Aorta (tissue), 5 donors: ENCODE data around the gene MUSK. TPM values are rescaled to one million over a fixed set of nuclear protein-coding genes. Genes with fewer than 3 reads are reported as not detected.

Experiments
- ATAC-seq: fragments of 200-7000 bp; cut with Tn5 transposase; one replicate; pipeline ENCODE4 v1.9.1; 2022; ENCODE audit warnings: moderate library complexity; ENCODE audit not compliant: low FRiP score
- DNase-seq, 2 donors: peaks; one replicate each; pipeline ENCODE4 v3.0.0-alpha.2; 2020
- H3K27ac ChIP-seq, 2 donors: one replicate each; pipeline ENCODE4 v1.5.1; 2013; ENCODE audit warnings: low read length in 2 of 2, mild to moderate bottlenecking in 2 of 2, moderate library complexity in 2 of 2, control low read depth in 1 of 2, inconsistent platforms in 1 of 2, low read depth in 1 of 2
- H3K27me3 ChIP-seq, 2 donors: one replicate each; pipeline ENCODE4 v1.6.1; 2013; ENCODE audit warnings: control low read depth in 1 of 2, low read length in 1 of 2, mild to moderate bottlenecking in 1 of 2, moderate library complexity in 1 of 2; ENCODE audit not compliant: insufficient read depth in 2 of 2, control insufficient read depth in 1 of 2
- H3K36me3 ChIP-seq, 2 donors: one replicate each; pipeline ENCODE4 v1.6.1; 2013; ENCODE audit warnings: control low read depth in 1 of 2, low read length in 1 of 2, mild to moderate bottlenecking in 1 of 2; ENCODE audit not compliant: insufficient read depth in 2 of 2, control insufficient read depth in 1 of 2
- H3K4me1 ChIP-seq, 2 donors: one replicate each; pipeline ENCODE4 v1.6.1; 2013; ENCODE audit warnings: low read length in 2 of 2, control low read depth in 1 of 2, mild to moderate bottlenecking in 1 of 2, moderate library complexity in 1 of 2; ENCODE audit not compliant: insufficient read depth in 2 of 2, control insufficient read depth in 1 of 2
- H3K4me3 ChIP-seq, 2 donors: one replicate each; pipeline ENCODE4 v1.5.1; 2013; ENCODE audit warnings: low read length in 2 of 2, control low read depth in 1 of 2, mild to moderate bottlenecking in 1 of 2
- H3K9me3 ChIP-seq: one replicate; pipeline ENCODE4 v1.6.1; 2013; ENCODE audit warnings: mild to moderate bottlenecking, low read length; ENCODE audit not compliant: control insufficient read depth
- WGBS, 2 donors: extraction: QIAGEN DNeasy Blood & Tissue Kit; methylation state at CpG; one replicate each; pipeline ENCODE4 v1.1.7; 2013; 5-methylcytosine and 5-hydroxymethylcytosine counted together
- intact Hi-C, 2 donors: fragments of 100-400 bp; cut with DNase I; formaldehyde crosslinking; loops; one replicate each; pipeline versions ENCODE4 v1.14.2 to v1.15.0; 2022
- polyA plus RNA-seq, 2 donors: library from polyadenylated mRNA; stranded (reverse); fragments of 200-250 nt; gene quantifications; one replicate each; pipeline ENCODE4 v1.2.3, GENCODE V29; 2013
- total RNA-seq, 2 donors: library from RNA; stranded (reverse); fragmentation: NEBNext Ultra II Directional; extraction: Animal tissue kit (Norgen Biotek cat#: 25700); gene quantifications; one replicate each; pipeline ENCODE4 v1.2.1, GENCODE V29; 2021
- donor health status: healthy with polysubstance abuse.
- donor health status: Bipolar disorder and iron deficiency.
- donor health status: DM: no; HTN: no; CAD: no.
- donor health status: DM: no; HTN: no; CAD: no.
- donor health status: DM: yes; HTN: yes; CAD: no.

The MUSK gene
- total and polyA plus RNA-seq, 4 donors: 0.31 to 1.7 (median 1.6) TPM; not detected in 1

DNA sequence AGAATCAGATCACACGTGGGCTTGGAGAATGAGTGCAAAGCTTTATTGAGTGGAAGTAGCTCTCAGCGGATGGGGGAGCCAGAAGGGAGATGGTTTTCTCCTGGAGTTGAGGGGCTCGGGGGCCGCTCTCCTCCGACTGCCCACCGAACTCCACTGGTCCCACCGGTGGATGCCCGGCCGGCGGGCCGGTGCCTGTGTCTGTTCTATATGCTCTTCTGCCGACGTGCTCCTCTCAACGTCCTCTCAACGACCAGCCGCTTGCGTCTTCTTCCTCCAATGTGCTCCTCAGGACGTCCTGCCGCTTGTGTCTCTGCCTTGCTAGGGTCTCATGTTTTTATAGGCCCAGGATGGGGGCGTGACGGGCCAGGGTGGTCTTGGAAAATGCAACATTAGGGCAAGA, 161.9 kb downstream of the MUSK start:
- DNase-seq: no peak
- ATAC-seq: no peak
- H3K36me3 ChIP-seq: no peaks in the 10 kb centered on the region
- H3K9me3 ChIP-seq: no peaks in the 10 kb centered on the region
- H3K27me3 ChIP-seq: no peaks in the 10 kb centered on the region
- intact Hi-C loops: no loop called here
- H3K27ac ChIP-seq: no peak overlapping the region
- H3K4me1 ChIP-seq: peaks cover 0 to 3% of the 10 kb centered on the region in 2 donors
- WGBS, 2 donors: 95 to 97% methylated on average over 21 of the region's 21 CpGs
- no peak overlapping the region for H3K4me3 ChIP-seq

DNA sequence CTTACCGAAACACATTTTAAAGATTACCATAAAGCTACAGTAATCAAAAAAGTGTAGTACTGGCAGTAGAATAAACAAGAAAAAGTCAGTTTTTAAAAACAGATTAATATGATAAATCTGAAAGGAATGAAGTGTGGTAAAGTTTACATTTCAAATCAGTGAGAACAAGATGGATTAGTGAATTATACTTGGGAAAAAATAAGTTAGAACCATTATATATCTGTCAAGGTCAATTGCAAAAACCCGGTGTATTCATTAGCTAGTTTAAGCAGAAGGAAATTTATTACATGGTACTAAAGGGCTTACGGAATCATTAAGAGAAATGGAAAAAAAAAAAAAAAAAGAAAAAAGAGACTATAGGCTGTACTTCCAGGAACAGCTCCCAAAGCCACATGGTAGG, 164.3 kb downstream of the MUSK start:
- Histone ChIP-seq H3K27ac (no peak overlapping the region), H3K4me3 (no peak overlapping the region), H3K27me3 (no peaks in the 10 kb centered on the region), H3K9me3 (no peaks in the 10 kb centered on the region), H3K36me3 (no peaks in the 10 kb centered on the region), H3K4me1 (peaks cover 0 to 8% of the 10 kb centered on the region in 2 donors)
- DNase-seq (no peak), ATAC-seq (no peak)
- intact Hi-C loops: no loop called here
- WGBS, 2 donors: 73 to 83% methylated on average over 3 of the region's 3 CpGs

DNA sequence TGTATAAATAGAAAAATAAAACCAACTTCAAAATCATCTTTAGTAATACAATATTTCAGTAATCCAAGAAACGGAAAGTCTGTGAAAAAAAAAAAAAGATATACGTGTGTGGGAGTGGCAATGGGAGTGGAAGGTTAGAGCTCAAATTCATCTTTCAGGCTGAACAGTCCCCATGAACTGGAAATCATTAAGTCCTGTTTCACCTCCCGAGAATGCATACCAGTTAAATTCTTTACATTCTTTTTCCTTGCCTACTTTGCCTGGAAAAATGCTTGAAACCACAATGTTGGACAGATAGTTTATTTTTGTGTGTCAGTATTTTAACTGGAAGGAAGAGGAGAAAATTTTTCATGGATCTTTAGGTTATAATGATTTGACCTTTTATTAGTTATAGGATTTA, 166.8 kb downstream of the MUSK start:
- H3K27ac ChIP-seq: no peak overlapping the region
- WGBS, 2 donors: 38 to 41% methylated on average over 3 of the region's 3 CpGs
- no peak overlapping the region for H3K4me3 ChIP-seq
- no peaks in the 10 kb centered on the region for H3K9me3 ChIP-seq
- no peaks in the 10 kb centered on the region for H3K36me3 ChIP-seq
- H3K27me3 ChIP-seq: no peaks in the 10 kb centered on the region
- peaks cover 0 to 6% of the 10 kb centered on the region in 2 donors for H3K4me1 ChIP-seq
- DNase-seq: no peak
- ATAC-seq: no peak
- intact Hi-C loops: no loop called here

DNA sequence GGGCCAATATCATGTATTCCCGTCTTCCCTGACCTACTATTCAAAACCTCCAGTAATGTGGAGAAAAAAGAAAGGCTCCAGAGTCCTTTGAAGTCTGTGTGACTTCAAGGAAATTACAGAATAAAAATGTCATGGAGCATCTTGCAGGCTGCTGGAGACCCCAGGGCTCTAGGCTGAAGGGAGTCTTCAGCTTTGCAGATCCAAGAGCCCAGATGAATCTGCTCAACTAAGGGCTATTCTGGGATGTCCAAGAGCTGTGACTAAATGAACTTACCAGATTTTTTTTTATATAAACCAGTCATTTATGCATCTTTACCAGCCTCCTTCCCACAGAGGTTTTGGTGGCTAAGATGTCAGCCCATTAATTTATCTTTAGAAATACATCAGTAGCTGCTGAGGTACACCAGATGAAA, 167.3 kb downstream of the MUSK start:
- ATAC-seq (no peak), DNase-seq (no peak)
- intact Hi-C loops: no loop called here
- no peaks in the 10 kb centered on the region for H3K9me3 ChIP-seq
- no peak overlapping the region for H3K27ac ChIP-seq
- no peak overlapping the region for H3K4me3 ChIP-seq
- no peaks in the 10 kb centered on the region for H3K36me3 ChIP-seq
- WGBS, 2 donors: 87 to 93% methylated on average over 1 of the region's 1 CpG
- peaks cover 0 to 6% of the 10 kb centered on the region in 2 donors for H3K4me1 ChIP-seq
- H3K27me3 ChIP-seq: no peaks in the 10 kb centered on the region

DNA sequence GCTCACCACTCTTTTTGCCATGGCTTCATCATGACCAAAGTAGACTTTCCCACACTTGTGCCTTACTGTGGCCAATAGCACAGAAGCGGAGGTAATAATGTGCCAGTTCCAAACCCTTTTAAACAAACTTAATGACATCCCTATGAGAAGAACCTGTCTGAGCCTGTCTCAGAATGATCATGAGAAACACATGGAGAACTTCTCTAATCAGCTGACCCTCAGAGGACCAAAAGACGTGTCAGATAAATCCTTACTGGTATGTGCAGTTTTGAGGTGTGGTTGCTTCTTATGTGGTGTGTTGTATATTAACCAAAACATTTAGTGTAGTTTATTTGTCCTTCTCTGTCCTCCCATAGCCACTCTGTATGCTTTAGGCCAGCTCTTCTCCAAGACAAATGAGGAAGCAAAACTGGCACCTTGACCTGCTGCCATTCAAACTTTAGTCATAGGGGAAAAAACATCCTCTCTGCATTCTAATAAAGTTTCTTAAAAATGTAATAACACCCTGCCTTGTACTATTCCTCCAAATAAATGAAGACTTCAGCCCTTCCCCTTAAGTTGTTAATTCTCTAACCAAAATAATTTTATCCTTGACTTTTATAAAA, 168.9 kb downstream of the MUSK start:
- Histone ChIP-seq H3K36me3 (no peaks in the 10 kb centered on the region), H3K27me3 (no peaks in the 10 kb centered on the region), H3K9me3 (no peaks in the 10 kb centered on the region), H3K27ac (no peak overlapping the region), H3K4me3 (no peak overlapping the region), H3K4me1 (peaks cover 0 to 6% of the 10 kb centered on the region in 2 donors)
- no peak for DNase-seq
- ATAC-seq: no peak
- intact Hi-C loops: no loop called here
- WGBS, 2 donors: 95 to 97% methylated on average over 2 of the region's 2 CpGs

DNA sequence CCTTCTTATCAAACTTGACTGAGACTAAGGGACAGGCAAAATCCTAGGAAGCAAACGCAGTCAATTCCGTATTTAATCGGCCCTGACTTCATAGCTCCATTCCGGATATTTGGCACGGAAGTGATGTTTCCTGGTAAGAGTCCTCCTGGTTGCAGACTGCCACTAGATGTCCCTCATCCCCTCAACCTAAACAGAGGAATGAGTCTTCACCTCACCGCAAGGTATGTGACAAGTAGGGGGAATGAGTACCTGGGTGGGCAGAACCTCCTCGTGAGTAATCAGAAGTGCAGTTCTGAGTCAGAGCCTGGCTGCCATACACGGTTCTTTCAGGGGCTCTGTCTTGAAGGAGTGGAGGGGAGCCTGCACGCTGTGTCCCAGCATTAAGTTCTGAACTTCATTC, 173.6 kb downstream of the MUSK start:
- DNase-seq (no peak), ATAC-seq (no peak)
- 84 to 89% methylated on average over 9 of the region's 9 CpGs for WGBS, 2 donors
- intact Hi-C loops: loop anchor here in 1 of 2 donors (5.0 kb wide), 1 partner anchor 60 kb away; no protein-coding TSS in a partner anchor
- no peaks in the 10 kb centered on the region for H3K36me3 ChIP-seq
- no peaks in the 10 kb centered on the region for H3K27me3 ChIP-seq
- peaks cover 0 to 4% of the 10 kb centered on the region in 2 donors for H3K4me1 ChIP-seq
- H3K27ac ChIP-seq: no peak overlapping the region
- H3K4me3 ChIP-seq: no peak overlapping the region
- H3K9me3 ChIP-seq: no peaks in the 10 kb centered on the region

DNA sequence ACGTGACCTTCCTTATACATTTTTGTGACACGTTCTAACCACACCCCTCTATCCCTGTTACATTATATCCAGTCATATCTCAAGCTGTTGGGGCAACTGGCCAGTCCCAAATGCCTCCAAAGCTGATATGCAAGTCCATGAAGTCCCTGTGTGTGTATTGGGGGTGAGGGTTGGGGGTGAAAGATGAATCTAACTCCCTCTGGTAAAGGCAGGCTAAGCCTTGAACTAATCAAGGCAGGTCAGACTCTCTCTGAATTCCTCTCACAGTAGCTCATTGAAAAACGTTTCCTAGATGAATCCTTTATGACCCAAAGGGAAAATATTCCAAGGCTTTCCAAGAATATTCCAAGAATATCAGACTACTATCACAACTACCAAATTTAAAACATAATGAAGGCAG, 174.4 kb downstream of the MUSK start:
- 54 to 55% methylated on average over 3 of the region's 3 CpGs for WGBS, 2 donors
- H3K4me1 ChIP-seq: no peaks in the 10 kb centered on the region
- no peaks in the 10 kb centered on the region for H3K9me3 ChIP-seq
- H3K4me3 ChIP-seq: no peak overlapping the region
- intact Hi-C loops: loop anchor here in 1 of 2 donors (5.0 kb wide), 1 partner anchor 61 kb away; no protein-coding TSS in a partner anchor
- no peak overlapping the region for H3K27ac ChIP-seq
- ATAC-seq (no peak), DNase-seq (no peak)
- H3K27me3 ChIP-seq: no peaks in the 10 kb centered on the region
- no peaks in the 10 kb centered on the region for H3K36me3 ChIP-seq

DNA sequence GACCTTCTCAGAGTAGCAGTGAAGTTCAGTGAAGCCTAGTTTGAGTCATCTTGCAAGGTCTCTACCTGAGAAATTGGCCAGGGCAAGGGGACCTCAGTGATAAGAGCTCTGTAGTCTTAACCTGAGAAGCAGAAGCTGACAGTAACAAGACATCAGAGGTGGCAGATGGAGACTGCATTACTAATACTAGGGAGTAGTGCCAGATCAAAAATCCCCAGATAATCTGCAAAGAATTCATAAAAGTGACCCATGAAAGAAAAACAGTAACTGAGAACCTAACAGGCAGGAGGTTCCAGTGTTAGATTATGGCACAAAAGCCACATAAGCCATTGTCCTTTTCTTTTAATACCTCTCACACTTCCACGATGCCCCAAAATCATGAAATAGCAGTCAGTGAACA, 175.5 kb downstream of the MUSK start:
- Histone ChIP-seq H3K4me3 (no peak overlapping the region), H3K27ac (no peak overlapping the region), H3K4me1 (no peaks in the 10 kb centered on the region), H3K27me3 (no peaks in the 10 kb centered on the region), H3K36me3 (no peaks in the 10 kb centered on the region), H3K9me3 (no peaks in the 10 kb centered on the region)
- intact Hi-C loops: loop anchor here in 1 of 2 donors (5.0 kb wide), 1 partner anchor 62 kb away; no protein-coding TSS in a partner anchor
- WGBS, 2 donors: 83 to 92% methylated on average over 1 of the region's 1 CpG
- DNase-seq: no peak
- ATAC-seq: no peak

DNA sequence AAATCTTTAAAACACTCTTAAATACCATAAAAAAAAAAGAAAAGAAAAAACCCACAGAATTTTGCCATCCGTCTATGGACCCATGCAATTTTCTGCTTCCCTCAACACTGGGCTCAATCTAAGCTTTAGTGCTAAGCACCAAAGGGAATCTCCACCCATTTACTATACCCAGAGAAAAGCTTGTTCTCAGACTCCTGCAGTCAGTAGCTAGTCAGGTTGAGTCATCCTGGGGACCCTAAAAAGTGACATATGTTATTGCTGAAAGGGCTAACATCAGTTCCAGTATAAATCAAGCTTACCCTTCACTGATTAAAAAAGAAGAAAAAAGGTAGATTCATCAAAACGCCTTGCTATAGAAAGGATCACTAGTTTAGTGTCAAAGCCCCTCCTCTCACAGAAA, 177.6 kb downstream of the MUSK start:
- ATAC-seq: no peak
- Histone ChIP-seq H3K9me3 (no peaks in the 10 kb centered on the region), H3K4me1 (no peaks in the 10 kb centered on the region), H3K27me3 (no peaks in the 10 kb centered on the region), H3K4me3 (no peak overlapping the region), H3K36me3 (no peaks in the 10 kb centered on the region), H3K27ac (no peak overlapping the region)
- WGBS, 2 donors: 97 to 99% methylated on average over 2 of the region's 2 CpGs
- intact Hi-C loops: no loop called here
- DNase-seq: no peak
